Thyroid gland (tissue), 4 donors: ENCODE results near the gene IQGAP3. TPM values are rescaled to one million over a fixed set of nuclear protein-coding genes. Genes with fewer than 3 reads are reported as not detected.
A peak's percentile ranks its signal among the peaks of the same experiment; 100 is the strongest.

Experiments
- DNase-seq, 2 donors: peaks; one replicate each; pipeline ENCODE4 v3.0.0-alpha.2; 2019
- H3K27ac ChIP-seq, 3 donors: fragments of 200-600 bp; sonication (generic); 1 replicate in 2 of 3; 2 replicates in 1 of 3; pipeline ENCODE4 v1.5.1; 2016 to 2019; ENCODE audit warnings: mild to moderate bottlenecking in 1 of 3, moderate library complexity in 1 of 3
- H3K27me3 ChIP-seq: fragments of 200-600 bp; sonication (generic); one replicate; pipeline ENCODE4 v1.5.1; 2019
- H3K36me3 ChIP-seq, 2 donors: fragments of 200-600 bp; sonication (generic); one replicate each; pipeline ENCODE4 v1.5.1; 2016 to 2019
- H3K4me1 ChIP-seq, 2 donors: fragments of 200-600 bp; sonication (generic); one replicate each; pipeline ENCODE4 v1.5.1; 2017 to 2019
- H3K4me3 ChIP-seq, 3 donors: fragments of 200-600 bp; sonication (generic); replicated peaks in 1 of 3; 1 replicate in 2 of 3; 2 replicates in 1 of 3; pipeline ENCODE4 v1.5.1; 2016; ENCODE audit warnings: mild to moderate bottlenecking in 1 of 3
- H3K9me3 ChIP-seq: fragments of 200-600 bp; sonication (generic); one replicate; pipeline ENCODE4 v1.5.1; 2017
- POLR2A ChIP-seq, 2 donors: fragments of 450-650 bp; IDR thresholded peaks; one replicate each; pipeline ENCODE4 v1.6.1; 2017; ENCODE audit warnings: antibody characterized with exemption in 2 of 2, mild to moderate bottlenecking in 2 of 2, moderate library complexity in 1 of 2
- WGBS, 2 donors: methylation state at CpG; one replicate each; pipeline ENCODE4 v1.1.5; 2017; 5-methylcytosine and 5-hydroxymethylcytosine counted together
- intact Hi-C: fragments of 100-400 bp; cut with DNase I; formaldehyde crosslinking; loops from one replicate; pipeline ENCODE4 v1.15.1; 2023
- total RNA-seq, 4 donors: library from RNA; depleted of rRNA; stranded (reverse); fragments of >200 nt; gene quantifications; one replicate each; pipeline ENCODE4 v1.2.3, GENCODE V29; 2016
- TF ChIP-seq, protein P1 (sequence below), 6 experiments: fragments of 200-600 bp in 3 of 6; fragments of 450-650 bp in 3 of 6; sonication (generic) in 3 of 6; IDR thresholded peaks; one replicate each; pipeline ENCODE4 v1.5.1; 2016 to 2019; ENCODE audit warnings: antibody characterized with exemption in 6 of 6, mild to moderate bottlenecking in 2 of 6, inconsistent platforms in 1 of 6, moderate library complexity in 1 of 6

IQGAP3 gene
- total RNA-seq, 4 donors from 2014 or later, result 0.15 to 1.4 (median 0.50) TPM

GRCh38 chr1:156487862-156488261 lies 84.5 kb downstream of the IQGAP3 start:
- Histone ChIP-seq H3K9me3 (no peaks in the 10 kb centered on the region), H3K36me3 (no peaks in the 10 kb centered on the region), H3K27me3 (no peaks in the 10 kb centered on the region), H3K27ac (peak overlapping the region; percentile 26 to 97 (median 93)), H3K4me3 (no peak overlapping the region), H3K4me1 (peaks cover 78 to 88% of the 10 kb centered on the region in 2 donors)
- 51 to 60% methylated on average over 4 of the region's 4 CpGs for WGBS, 2 donors
- intact Hi-C loops, result no loop called here
- peak; percentile 84 to 85 for DNase-seq
- TF ChIP-seq POLR2A (IDR thresholded peaks at IDR 0.05), result peak in 1 of 2 donors; percentile 25
- TF ChIP-seq, protein P1, sequence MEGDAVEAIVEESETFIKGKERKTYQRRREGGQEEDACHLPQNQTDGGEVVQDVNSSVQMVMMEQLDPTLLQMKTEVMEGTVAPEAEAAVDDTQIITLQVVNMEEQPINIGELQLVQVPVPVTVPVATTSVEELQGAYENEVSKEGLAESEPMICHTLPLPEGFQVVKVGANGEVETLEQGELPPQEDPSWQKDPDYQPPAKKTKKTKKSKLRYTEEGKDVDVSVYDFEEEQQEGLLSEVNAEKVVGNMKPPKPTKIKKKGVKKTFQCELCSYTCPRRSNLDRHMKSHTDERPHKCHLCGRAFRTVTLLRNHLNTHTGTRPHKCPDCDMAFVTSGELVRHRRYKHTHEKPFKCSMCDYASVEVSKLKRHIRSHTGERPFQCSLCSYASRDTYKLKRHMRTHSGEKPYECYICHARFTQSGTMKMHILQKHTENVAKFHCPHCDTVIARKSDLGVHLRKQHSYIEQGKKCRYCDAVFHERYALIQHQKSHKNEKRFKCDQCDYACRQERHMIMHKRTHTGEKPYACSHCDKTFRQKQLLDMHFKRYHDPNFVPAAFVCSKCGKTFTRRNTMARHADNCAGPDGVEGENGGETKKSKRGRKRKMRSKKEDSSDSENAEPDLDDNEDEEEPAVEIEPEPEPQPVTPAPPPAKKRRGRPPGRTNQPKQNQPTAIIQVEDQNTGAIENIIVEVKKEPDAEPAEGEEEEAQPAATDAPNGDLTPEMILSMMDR (IDR thresholded peaks at IDR 0.05), result no peak

DNA sequence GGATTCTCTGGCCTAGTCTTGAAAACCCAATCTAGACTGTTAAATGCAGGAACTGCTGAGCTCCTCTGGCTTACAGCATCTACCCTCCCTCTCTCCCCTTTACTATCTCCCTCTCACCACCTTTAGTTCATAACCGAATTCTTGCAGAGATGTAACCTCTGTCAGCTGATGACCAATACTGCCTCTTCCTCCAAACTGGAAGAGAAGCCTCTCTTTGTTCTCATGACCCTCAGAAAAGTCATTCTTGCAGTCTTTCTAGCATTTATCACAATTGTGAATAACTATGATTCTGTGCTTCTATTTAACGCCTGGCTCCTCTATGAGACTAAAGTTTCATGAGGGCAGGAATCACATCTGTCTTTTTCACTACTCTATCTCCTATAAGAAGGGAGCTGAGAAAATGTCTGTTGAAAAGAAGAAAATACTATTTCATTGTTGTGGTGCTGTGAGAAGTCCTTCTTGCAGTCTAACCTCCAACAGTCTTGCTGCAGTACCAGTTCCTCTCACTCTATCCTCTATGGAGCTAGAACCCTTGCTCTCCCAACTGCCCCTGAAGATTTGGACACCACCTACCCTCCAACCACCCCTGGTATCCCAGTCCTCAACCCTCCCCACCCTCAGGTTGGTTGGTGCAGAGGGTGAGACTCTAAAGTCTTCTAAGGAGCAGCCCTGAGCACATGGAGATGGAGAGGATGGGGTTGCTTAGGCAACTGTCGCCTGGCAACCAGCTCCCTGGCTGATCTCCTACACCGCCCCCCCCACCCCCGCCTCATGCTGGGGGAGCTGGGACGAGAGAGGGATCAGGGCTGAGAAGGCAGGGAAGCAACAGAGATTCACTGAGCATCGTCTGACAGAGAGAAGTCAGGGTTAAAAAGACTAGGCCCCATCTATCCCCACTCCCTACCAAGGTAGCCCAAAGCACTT lies 85.7 kb downstream of the IQGAP3 start:
- no peak overlapping the region for H3K4me3 ChIP-seq
- peaks cover 10 to 11% of the 10 kb centered on the region in 2 donors for H3K36me3 ChIP-seq
- H3K4me1 ChIP-seq, result peaks cover 66 to 76% of the 10 kb centered on the region in 2 donors
- no peaks in the 10 kb centered on the region for H3K27me3 ChIP-seq
- TF ChIP-seq, protein P1 (IDR thresholded peaks at IDR 0.05), result no peak
- TF ChIP-seq POLR2A (IDR thresholded peaks at IDR 0.05), result no peak
- H3K9me3 ChIP-seq, result no peaks in the 10 kb centered on the region
- 78 to 89% methylated on average over 7 of the region's 7 CpGs for WGBS, 2 donors
- H3K27ac ChIP-seq, result peak overlapping the region; percentile 26 to 93 (median 28)
- intact Hi-C loops, result no loop called here
- DNase-seq, result no peak

DNA sequence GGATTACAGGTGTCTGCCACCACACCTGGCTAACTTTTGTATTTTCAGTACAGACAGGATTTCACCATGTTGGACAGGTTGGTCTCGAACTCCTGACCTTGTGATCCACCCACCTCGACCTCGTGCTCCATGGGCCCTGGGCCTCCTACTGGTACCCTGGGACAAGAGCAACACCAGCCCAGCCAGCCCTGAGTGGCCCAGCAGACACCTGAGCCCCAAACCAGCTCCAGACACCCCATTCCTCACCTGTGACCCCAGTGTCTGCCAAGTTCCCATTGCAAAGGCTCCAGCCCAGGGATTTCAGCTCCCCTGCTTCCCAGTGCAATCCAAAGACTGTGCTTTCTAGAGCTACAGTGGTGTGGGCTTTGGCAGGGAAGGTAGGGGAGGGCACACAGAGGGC lies 86.4 kb downstream of the IQGAP3 start:
- DNase-seq, result no peak
- WGBS, 2 donors, result 88 to 89% methylated on average over 3 of the region's 3 CpGs
- no peaks in the 10 kb centered on the region for H3K9me3 ChIP-seq
- intact Hi-C loops, result no loop called here
- H3K4me1 ChIP-seq, result peaks cover 59 to 73% of the 10 kb centered on the region in 2 donors
- no peak overlapping the region for H3K4me3 ChIP-seq
- peaks cover 17 to 18% of the 10 kb centered on the region in 2 donors for H3K36me3 ChIP-seq
- TF ChIP-seq, protein P1 (IDR thresholded peaks at IDR 0.05), result no peak
- no peak for TF ChIP-seq POLR2A (IDR thresholded peaks at IDR 0.05)
- peak overlapping the region in 2 of 3 donors; percentile 22 to 28 for H3K27ac ChIP-seq
- H3K27me3 ChIP-seq, result no peaks in the 10 kb centered on the region

DNA sequence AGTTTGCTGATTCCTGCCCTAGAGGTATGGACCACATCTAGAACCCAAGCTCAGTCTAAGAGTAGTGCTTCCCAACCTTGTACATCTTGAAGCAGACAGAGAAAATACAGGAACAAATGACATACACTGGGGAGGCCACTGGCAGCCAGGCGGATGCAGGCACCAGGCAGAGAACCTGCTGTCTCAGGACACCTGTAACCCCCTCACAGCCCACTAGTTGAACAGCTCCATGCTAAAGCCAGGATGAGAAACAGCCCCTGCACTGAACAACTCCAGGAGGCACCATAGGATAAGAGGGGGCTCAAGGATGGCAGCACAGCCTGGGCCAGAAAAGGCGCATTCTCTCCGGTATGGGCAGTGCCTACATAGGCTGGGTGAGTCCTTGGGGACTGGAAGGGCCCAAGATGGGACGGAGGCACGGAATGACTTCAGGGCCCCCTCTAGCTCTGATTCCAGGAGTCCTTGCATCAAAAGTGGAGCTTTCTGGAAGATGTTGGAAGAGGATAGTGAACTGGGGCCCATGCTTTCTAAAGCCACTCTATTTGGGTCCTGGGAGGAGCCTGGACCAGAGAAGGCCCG lies 87.8 kb downstream of the IQGAP3 start:
- WGBS, 2 donors, result 69 to 93% methylated on average over 6 of the region's 6 CpGs
- peaks cover 31 to 32% of the 10 kb centered on the region in 2 donors for H3K36me3 ChIP-seq
- no peak overlapping the region for H3K4me3 ChIP-seq
- peaks cover 45 to 59% of the 10 kb centered on the region in 2 donors for H3K4me1 ChIP-seq
- H3K27ac ChIP-seq, result peak overlapping the region in 2 of 3 donors; percentile 34 to 51
- intact Hi-C loops, result no loop called here
- no peak for DNase-seq
- no peak for TF ChIP-seq POLR2A (IDR thresholded peaks at IDR 0.05)
- TF ChIP-seq, protein P1 (IDR thresholded peaks at IDR 0.05), result no peak
- H3K9me3 ChIP-seq, result no peaks in the 10 kb centered on the region
- no peaks in the 10 kb centered on the region for H3K27me3 ChIP-seq

GRCh38 chr1:156483397-156483796 lies 89.0 kb downstream of the IQGAP3 start:
- no peak for TF ChIP-seq POLR2A (IDR thresholded peaks at IDR 0.05)
- TF ChIP-seq, protein P1 (IDR thresholded peaks at IDR 0.05), result no peak
- intact Hi-C loops, result no loop called here
- Histone ChIP-seq H3K27ac (peak overlapping the region in 1 of 3 donors; percentile 51), H3K9me3 (no peaks in the 10 kb centered on the region), H3K36me3 (peaks cover 40 to 41% of the 10 kb centered on the region in 2 donors), H3K4me1 (peaks cover 33 to 49% of the 10 kb centered on the region in 2 donors), H3K27me3 (no peaks in the 10 kb centered on the region), H3K4me3 (no peak overlapping the region)
- WGBS, 2 donors, result 100% methylated on average over 2 of the region's 2 CpGs
- no peak for DNase-seq
